IMR-90 (cell line): Measurements from ENCODE around the gene SHROOM4. TPM values are rescaled to one million over a fixed set of nuclear protein-coding genes. Genes with fewer than 3 reads are reported as not detected.

Source experiments
- ATAC-seq: fragments of 200-7000 bp; cut with Tn5 transposase; 2 replicates; pipeline ENCODE4 v1.9.1; 2020; ENCODE audit warnings: low read depth, mild to moderate bottlenecking, moderate library complexity
- BruUV-seq: library from RNA; stranded (reverse); fragments of 400-500 nt; replicated peaks from 2 replicates; lab custom pipeline; 2021; lab: Mats Ljungman, UMichigan
- CTCF ChIA-PET: fragments of 300-600 bp; formaldehyde crosslinking; extraction: SDS; loops from one replicate; lab custom pipeline; 2021; ENCODE audit warnings: antibody characterized with exemption; lab: Yijun Ruan, JAX
- POLR2A ChIA-PET: fragments of 300-600 bp; sonication (Branson Sonifier 250); formaldehyde crosslinking; loops from one replicate; lab custom pipeline; 2022; ENCODE audit warnings: antibody characterized with exemption; ENCODE audit not compliant: unreplicated experiment; lab: Charles Lee
- DNase-seq: peaks from one replicate; pipeline ENCODE4 v3.0.0; 2013
- H2AFZ ChIP-seq: replicated peaks from 2 replicates; pipeline ENCODE3; 2013; ENCODE audit warnings: low read length, mild to moderate bottlenecking; ENCODE audit not compliant: poor library complexity
- H2AK5ac ChIP-seq: 2 replicates; pipeline ENCODE4 v1.6.1; 2013; ENCODE audit warnings: low read depth, low read length, inconsistent platforms
- H2AK9ac ChIP-seq: replicated peaks from 2 replicates; pipeline ENCODE3; 2013; ENCODE audit warnings: mild to moderate bottlenecking, low read depth, low read length, moderate library complexity; ENCODE audit not compliant: poor library complexity
- H2BK120ac ChIP-seq: 2 replicates; pipeline ENCODE4 v1.6.1; 2013; ENCODE audit warnings: low read depth, low read length, inconsistent platforms
- H2BK15ac ChIP-seq: 3 replicates; pipeline ENCODE4 v1.6.1; 2013; ENCODE audit warnings: low read depth, low read length, inconsistent platforms
- H2BK20ac ChIP-seq: 2 replicates; pipeline ENCODE4 v1.6.1; 2013; ENCODE audit warnings: low read depth, mild to moderate bottlenecking, inconsistent platforms, low read length, moderate library complexity
- H2BK5ac ChIP-seq: 2 replicates; pipeline ENCODE4 v1.6.1; 2013; ENCODE audit warnings: mild to moderate bottlenecking, low read depth, low read length, inconsistent platforms; ENCODE audit not compliant: poor library complexity, severe bottlenecking
- H3K14ac ChIP-seq: replicated peaks from 2 replicates; pipeline ENCODE4 v1.6.1; 2013; ENCODE audit warnings: low read depth, low read length, inconsistent platforms
- H3K18ac ChIP-seq: 2 replicates; pipeline ENCODE4 v1.6.1; 2013; ENCODE audit warnings: low read depth, low read length, control low read depth
- H3K23ac ChIP-seq: 2 replicates; pipeline ENCODE4 v1.6.1; 2013; ENCODE audit warnings: low read depth, low read length, inconsistent platforms
- H3K27ac ChIP-seq: 2 replicates; pipeline ENCODE4 v1.5.1; 2013; ENCODE audit warnings: mild to moderate bottlenecking, control low read depth, low read length; ENCODE audit not compliant: insufficient read depth
- H3K27me3 ChIP-seq: 2 replicates; pipeline ENCODE4 v1.6.1; 2013; ENCODE audit warnings: low read length; ENCODE audit not compliant: control insufficient read depth, insufficient read depth
- H3K36me3 ChIP-seq: 2 replicates; pipeline ENCODE4 v1.6.1; 2013; ENCODE audit warnings: low read length, mixed read lengths; ENCODE audit not compliant: control insufficient read depth, insufficient read depth
- H3K4ac ChIP-seq: 2 replicates; pipeline ENCODE4 v1.6.1; 2013; ENCODE audit warnings: low read depth, low read length, inconsistent platforms
- H3K4me1 ChIP-seq: 2 replicates; pipeline ENCODE4 v1.6.1; 2013; ENCODE audit warnings: low read length, mixed read lengths; ENCODE audit not compliant: control insufficient read depth, insufficient read depth
- H3K4me2 ChIP-seq: 2 replicates; pipeline ENCODE4 v1.6.1; 2013; ENCODE audit warnings: low read depth, mild to moderate bottlenecking, control low read depth, low read length, moderate library complexity
- H3K4me3 ChIP-seq: 2 replicates; pipeline ENCODE4 v1.5.1; 2013; ENCODE audit warnings: low read depth, mild to moderate bottlenecking, control low read depth, low read length, moderate library complexity; ENCODE audit not compliant: insufficient read depth
- H3K56ac ChIP-seq: 2 replicates; pipeline ENCODE4 v1.6.1; 2013; ENCODE audit warnings: low read length, inconsistent platforms; ENCODE audit not compliant: insufficient read depth; ENCODE audit errors: extremely low read depth
- H3K79me1 ChIP-seq, 2 experiments: 2 replicates each; pipeline ENCODE4 v1.6.1; 2013; ENCODE audit warnings: low read length in 2 of 2, inconsistent platforms in 1 of 2, low read depth in 1 of 2
- H3K9ac ChIP-seq: 2 replicates; pipeline ENCODE4 v1.6.1; 2013; ENCODE audit warnings: low read depth, low read length, control low read depth
- H3K9me1 ChIP-seq: 2 replicates; pipeline ENCODE4 v1.6.1; 2013; ENCODE audit warnings: low read length, inconsistent platforms; ENCODE audit not compliant: insufficient read depth
- H3K9me3 ChIP-seq: 2 replicates; pipeline ENCODE4 v1.6.1; 2013; ENCODE audit warnings: low read length; ENCODE audit not compliant: control insufficient read depth, insufficient read depth
- H4K20me1 ChIP-seq: 2 replicates; pipeline ENCODE4 v1.6.1; 2013; ENCODE audit warnings: low read length, inconsistent platforms; ENCODE audit not compliant: insufficient read depth
- H4K5ac ChIP-seq: 2 replicates; pipeline ENCODE4 v1.6.1; 2013; ENCODE audit warnings: mild to moderate bottlenecking, low read depth, low read length, control low read depth
- H4K8ac ChIP-seq, 2 experiments: 2 replicates each; pipeline ENCODE4 v1.6.1; 2013; ENCODE audit warnings: low read depth in 2 of 2, low read length in 2 of 2, control low read depth in 1 of 2, inconsistent platforms in 1 of 2
- H4K91ac ChIP-seq: 2 replicates; pipeline ENCODE4 v1.6.1; 2013; ENCODE audit warnings: low read depth, low read length, inconsistent platforms; ENCODE audit not compliant: insufficient read depth
- BHLHE40 ChIP-seq: fragments of 150-350 bp; IDR thresholded peaks from 2 replicates; pipeline ENCODE4 v1.6.1; 2016; ENCODE audit warnings: mild to moderate bottlenecking, low read depth, low read length
- CEBPB ChIP-seq: IDR thresholded peaks from 2 replicates; pipeline ENCODE4 v1.6.1; 2012; ENCODE audit warnings: low read depth, low read length, improper control_type of control experiment
- CHD1 ChIP-seq: IDR thresholded peaks from 2 replicates; pipeline ENCODE4 v1.6.1; 2012; ENCODE audit warnings: low read depth, low read length, improper control_type of control experiment
- ELK1 ChIP-seq: fragments of 150-350 bp; IDR thresholded peaks from 2 replicates; pipeline ENCODE4 v1.6.1; 2016; ENCODE audit warnings: low read depth, mild to moderate bottlenecking, low read length, moderate library complexity, borderline replicate concordance
- FOS ChIP-seq: fragments of 150-350 bp; IDR thresholded peaks from 2 replicates; pipeline ENCODE4 v1.6.1; 2016; ENCODE audit warnings: low read depth, low read length
- MXI1 ChIP-seq: IDR thresholded peaks from 2 replicates; pipeline ENCODE4 v1.6.1; 2012; ENCODE audit warnings: low read depth, mild to moderate bottlenecking, low read length, moderate library complexity, borderline replicate concordance
- POLR2A ChIP-seq: IDR thresholded peaks from 2 replicates; pipeline ENCODE4 v1.6.1; 2012; ENCODE audit warnings: mild to moderate bottlenecking, low read depth, low read length
- RAD21 ChIP-seq: IDR thresholded peaks from 2 replicates; pipeline ENCODE4 v1.6.1; 2012; ENCODE audit warnings: low read length, improper control_type of control experiment
- RCOR1 ChIP-seq: IDR thresholded peaks from 2 replicates; pipeline ENCODE4 v1.6.1; 2012; ENCODE audit warnings: mild to moderate bottlenecking, low read length, improper control_type of control experiment; ENCODE audit not compliant: insufficient replicate concordance
- RFX5 ChIP-seq: IDR thresholded peaks from 2 replicates; pipeline ENCODE4 v1.8.0; 2012; ENCODE audit warnings: low read depth, mild to moderate bottlenecking, low read length, moderate library complexity
- SMC3 ChIP-seq: fragments of 150-350 bp; IDR thresholded peaks from 2 replicates; pipeline ENCODE4 v1.6.1; 2016; ENCODE audit warnings: low read depth, mild to moderate bottlenecking, antibody characterized with exemption, low read length, moderate library complexity
- USF2 ChIP-seq: fragments of 150-350 bp; IDR thresholded peaks from 2 replicates; pipeline ENCODE4 v1.6.1; 2017; ENCODE audit warnings: mild to moderate bottlenecking, antibody characterized with exemption, low read length, low read depth
- WGBS, 2 experiments: methylation state at CpG; one replicate each; pipeline versions ENCODE4 v1.1.5 to v1.1.7; 2013; ENCODE audit warnings: missing lambda C conversion rate in 2 of 2; ENCODE audit not compliant: insufficient read length in 1 of 2; ENCODE audit errors: extremely low coverage in 2 of 2; 5-methylcytosine and 5-hydroxymethylcytosine counted together
- dilution Hi-C: fragments of 300-500 bp; cut with HindIII; formaldehyde crosslinking; loops from one replicate; pipeline ENCODE4 v1.14.3; 2018; ENCODE audit warnings: low sequenced_read_pairs; ENCODE audit not compliant: unreplicated experiment
- in situ Hi-C: fragments of 300-500 bp; cut with MboI; formaldehyde crosslinking; loops from 3 replicates; pipeline ENCODE4 v1.14.3; 2019; ENCODE audit warnings: low sequenced_read_pairs, inconsistent platforms, mixed read lengths
- intact Hi-C: fragments of 100-400 bp; cut with micrococcal nuclease; formaldehyde crosslinking; loops from 2 replicates; pipeline ENCODE4 v1.10.0; 2022
- polyA plus RNA-seq, 3 experiments: library from polyadenylated mRNA; depleted of rRNA; stranded (reverse); fragments of >200 nt; gene quantifications; 2 replicates each; pipeline ENCODE4 v1.2.3, GENCODE V29; 2012; ENCODE audit warnings: low replicate concordance in 1 of 3
- total RNA-seq: library from RNA; depleted of rRNA; stranded (reverse); fragments of >200 nt; gene quantifications from 2 replicates; pipeline ENCODE4 v1.2.3, GENCODE V29; 2012

SHROOM4 gene
- total and polyA plus RNA-seq, 2 of the 4 experiments (the other 2 are of a cell fraction), result 1.0 to 2.2 TPM

- H2BK20ac ChIP-seq, result no peak overlapping the region
- H4K8ac ChIP-seq, result no peak overlapping the region
- H2AK5ac ChIP-seq, result no peak overlapping the region
- no peak overlapping the region for H3K4ac ChIP-seq
- intact Hi-C loops (no loop called here), dilution Hi-C loops (no loop called here), in situ Hi-C loops (no loop called here)
- H2AFZ ChIP-seq, result no peak overlapping the region
- no peak overlapping the region for H3K23ac ChIP-seq
- ChIA-PET POLR2A (no interaction called here), CTCF (no interaction called here)
- no peak overlapping the region for H3K18ac ChIP-seq
- TF ChIP-seq CEBPB (no peak), RFX5 (no peak), POLR2A (no peak), MXI1 (no peak), SMC3 (no peak), FOS (no peak), CHD1 (no peak), USF2 (no peak), BHLHE40 (no peak), RAD21 (no peak), RCOR1 (no peak), ELK1 (no peak)
- H2BK120ac ChIP-seq, result no peak overlapping the region
- no peak overlapping the region for H3K4me3 ChIP-seq
- H3K9ac ChIP-seq, result no peak overlapping the region
- H3K27ac ChIP-seq, result no peak overlapping the region
- no peak overlapping the region for H3K56ac ChIP-seq
- H3K36me3 ChIP-seq, result no peaks in the 10 kb centered on the region
- H2BK5ac ChIP-seq, result no peak overlapping the region
- H2AK9ac ChIP-seq, result no peak overlapping the region
- no peak overlapping the region for H2BK15ac ChIP-seq
- peaks cover 6% of the 10 kb centered on the region for H3K27me3 ChIP-seq
- no peak for DNase-seq
- no TSS peak for BruUV-seq
- H3K9me3 ChIP-seq, result no peaks in the 10 kb centered on the region
- no peak overlapping the region for H4K5ac ChIP-seq
- no peaks in the 10 kb centered on the region for H3K4me1 ChIP-seq
- no peak for ATAC-seq
- no peaks in the 10 kb centered on the region for H3K9me1 ChIP-seq
- H3K14ac ChIP-seq, result no peak overlapping the region
- no peak overlapping the region for H3K4me2 ChIP-seq
- no peaks in the 10 kb centered on the region for H3K79me1 ChIP-seq
- H4K20me1 ChIP-seq, result no peaks in the 10 kb centered on the region
- no CpG with 5 or more reads among the region's 2 CpGs for WGBS, 2 experiments
- no peak overlapping the region for H4K91ac ChIP-seq
Observed at GRCh38 chrX:50627696-50628095, 186.3 kb downstream of the SHROOM4 start.
